ENCODE data around the gene TGFBR3L.
"Not testable (repeated sequence)": the region's sequence is repeated elsewhere in the genome, so short reads cannot be mapped to it uniquely, and the experiment has no call there.

TGFBR3L gene

GRCh38 chr19:7905268-7905667 lies 9.4 kb upstream of the TGFBR3L start:
- no peak for DNase-seq

- DNase-seq = no peak
These were observed 8.8 kb upstream of the TGFBR3L start for GRCh38 chr19:7905859-7906258.

- DNase-seq = no peak
These were observed 7.5 kb upstream of the TGFBR3L start for GRCh38 chr19:7907122-7907521.

- no peak for DNase-seq
These were observed 7.1 kb upstream of the TGFBR3L start for GRCh38 chr19:7907544-7907943.

- no peak for DNase-seq
These were observed 6.4 kb upstream of the TGFBR3L start for GRCh38 chr19:7908078-7908699.

GRCh38 chr19:7908742-7909461 lies 5.7 kb upstream of the TGFBR3L start:
- DNase-seq = no peak

GRCh38 chr19:7909471-7910067 lies 5.1 kb upstream of the TGFBR3L start:
- no peak for DNase-seq

- DNase-seq = no peak
These were observed 4.1 kb upstream of the TGFBR3L start for GRCh38 chr19:7910321-7911161.

- no peak for DNase-seq
These were observed 3.0 kb upstream of the TGFBR3L start for GRCh38 chr19:7911508-7912143.

- no peak for DNase-seq
These were observed 2.4 kb upstream of the TGFBR3L start for GRCh38 chr19:7912144-7912696.

- DNase-seq = no peak
These were observed 1.7 kb upstream of the TGFBR3L start for GRCh38 chr19:7912697-7913564.

GRCh38 chr19:7913652-7914051 lies 978 bp upstream of the TGFBR3L start:
- DNase-seq = no peak

GRCh38 chr19:7914099-7914498 lies 531 bp upstream of the TGFBR3L start:
- no peak for DNase-seq

GRCh38 chr19:7915250-7916102 lies 846 bp downstream of the TGFBR3L start:
- DNase-seq = no peak

GRCh38 chr19:7916103-7916954 lies 1.7 kb downstream of the TGFBR3L start:
- DNase-seq = peak; percentile 51

GRCh38 chr19:7916955-7917266 lies 2.3 kb downstream of the TGFBR3L start:
- DNase-seq = no peak

- DNase-seq = peak; percentile 57
These were observed 2.8 kb downstream of the TGFBR3L start for GRCh38 chr19:7917267-7918061.

GRCh38 chr19:7918062-7918614 lies 3.5 kb downstream of the TGFBR3L start:
- DNase-seq = not testable (repeated sequence)
